HG03571 (cell line): Measurements from ENCODE around the gene SUSD6.
"Not testable (repeated sequence)": the region's sequence is repeated elsewhere in the genome, so short reads cannot be mapped to it uniquely, and the experiment has no call there.

ENCODE experiments used
- ATAC-seq: cut with Tn5 transposase; IDR thresholded peaks from one replicate; pipeline ENCODE4 v1.9.1; 2021; ENCODE audit not compliant: unreplicated experiment

SUSD6 gene

GRCh38 chr14:69587389-69587788, 24.0 kb upstream of the SUSD6 start:
- ATAC-seq = no peak

GRCh38 chr14:69591317-69591716, 20.1 kb upstream of the SUSD6 start:
- ATAC-seq = no peak

GRCh38 chr14:69593018-69593677, 18.2 kb upstream of the SUSD6 start:
- no peak for ATAC-seq

GRCh38 chr14:69594846-69595245, 16.6 kb upstream of the SUSD6 start:
- ATAC-seq = no peak

- no peak for ATAC-seq
Measured at GRCh38 chr14:69595336-69595735, 16.1 kb upstream of the SUSD6 start.

- ATAC-seq = not testable (repeated sequence)
Measured at GRCh38 chr14:69599431-69599830, 12.0 kb upstream of the SUSD6 start.

GRCh38 chr14:69600304-69600891, 11.0 kb upstream of the SUSD6 start:
- no peak for ATAC-seq

- ATAC-seq = no peak
Measured at GRCh38 chr14:69605738-69606137, 5.7 kb upstream of the SUSD6 start.

GRCh38 chr14:69606258-69607184, 4.9 kb upstream of the SUSD6 start:
- no peak for ATAC-seq

- ATAC-seq = no peak
Measured at GRCh38 chr14:69610020-69610873, 1.1 kb upstream of the SUSD6 start.

- no peak for ATAC-seq
Measured at GRCh38 chr14:69610874-69611171, 573 bp upstream of the SUSD6 start.

- ATAC-seq = no peak
Measured at GRCh38 chr14:69612014-69612782, 802 bp downstream of the SUSD6 start.

GRCh38 chr14:69612783-69613130, 1.4 kb downstream of the SUSD6 start:
- ATAC-seq = no peak

- ATAC-seq = no peak
Measured at GRCh38 chr14:69613312-69614073, 2.1 kb downstream of the SUSD6 start.

- ATAC-seq = no peak
Measured at GRCh38 chr14:69614592-69614991, 3.2 kb downstream of the SUSD6 start.

GRCh38 chr14:69615121-69615495, 3.7 kb downstream of the SUSD6 start:
- ATAC-seq = no peak

GRCh38 chr14:69615496-69616407, 4.4 kb downstream of the SUSD6 start:
- peak; percentile 49 for ATAC-seq

- ATAC-seq = no peak
Measured at GRCh38 chr14:69616408-69616773, 5.0 kb downstream of the SUSD6 start.

- ATAC-seq = no peak
Measured at GRCh38 chr14:69617796-69618195, 6.4 kb downstream of the SUSD6 start.
